K562 (cell line): ENCODE data around the gene PYGO2. TPM values are rescaled to one million over a fixed set of nuclear protein-coding genes. Genes with fewer than 3 reads are reported as not detected.

ENCODE experiments used
- ATAC-seq: fragments of 200-7000 bp; cut with Tn5 transposase; 3 replicates; pipeline ENCODE4 v1.9.1; 2020; ENCODE audit warnings: moderate library complexity
- BruUV-seq: library from RNA; stranded (reverse); fragments of 400-500 nt; replicated peaks from 2 replicates; lab custom pipeline; 2021; lab: Mats Ljungman, UMichigan
- CTCF ChIA-PET: fragments of 300-600 bp; formaldehyde crosslinking; extraction: SDS; loops from one replicate; lab custom pipeline; 2021; ENCODE audit warnings: low intra/inter-chr PET ratio; lab: Yijun Ruan, JAX
- POLR2A ChIA-PET: fragments of 300-600, 350-650 bp; sonication (Branson Sonifier 250); formaldehyde crosslinking; extraction: SDS; loops from one replicate; lab custom pipeline; 2021; ENCODE audit warnings: antibody characterized with exemption, inconsistent platforms; lab: Yijun Ruan, JAX
- DNase-seq, 4 experiments: peaks; one replicate each; pipeline versions ENCODE4 v3.0.0 to v3.0.0-alpha.2; 2011 to 2018; ENCODE audit warnings: low spot score in 3 of 4, mixed read lengths in 3 of 4; ENCODE audit errors: extremely low read depth in 1 of 4
- FAIRE-seq: peaks from 2 replicates; lab custom pipeline; 2011; peaks lifted over from hg19 to GRCh38; lab: Jason Lieb, UNC
- H2AFZ ChIP-seq: 2 replicates; pipeline ENCODE4 v1.6.0; 2011; ENCODE audit warnings: low read depth, low read length, control low read depth, inconsistent platforms
- H3K27ac ChIP-seq: fragments of 200-600 bp; 3 replicates; pipeline ENCODE4 v1.8.0; 2011; ENCODE audit warnings: low read depth, mild to moderate bottlenecking, control low read depth, inconsistent platforms, low read length, moderate library complexity, mixed read lengths; ENCODE audit errors: extremely low read depth
- H3K27me3 ChIP-seq, 2 experiments: fragments of 300-600 bp in 1 of 2; 2 replicates in 1 of 2; 3 replicates in 1 of 2; pipeline versions ENCODE4 v1.6.0 to v1.8.0; 2011; ENCODE audit warnings: inconsistent platforms in 2 of 2, low read length in 2 of 2, mild to moderate bottlenecking in 1 of 2, mixed read lengths in 1 of 2, moderate library complexity in 1 of 2; ENCODE audit not compliant: control insufficient read depth in 2 of 2, insufficient read depth in 2 of 2
- H3K36me3 ChIP-seq: fragments of 300-600 bp; 3 replicates; pipeline ENCODE4 v1.8.0; 2011; ENCODE audit warnings: mild to moderate bottlenecking, low read length, inconsistent platforms; ENCODE audit not compliant: control insufficient read depth, insufficient read depth
- H3K4me1 ChIP-seq, 2 experiments: fragments of 200-600 bp in 1 of 2; replicated peaks in 1 of 2; 2 replicates in 1 of 2; 3 replicates in 1 of 2; pipeline versions ENCODE4 v1.5.1 to v1.8.0; 2011; ENCODE audit warnings: inconsistent platforms in 2 of 2, low read length in 2 of 2, mild to moderate bottlenecking in 1 of 2, mixed read lengths in 1 of 2, moderate library complexity in 1 of 2; ENCODE audit not compliant: control insufficient read depth in 2 of 2, insufficient read depth in 2 of 2
- H3K4me2 ChIP-seq: 2 replicates; pipeline ENCODE4 v1.6.1; 2011; ENCODE audit warnings: low read length, control low read depth, inconsistent platforms, mixed read lengths; ENCODE audit not compliant: insufficient read depth
- H3K4me3 ChIP-seq: fragments of 200-600 bp; sonication (generic), shearing (Covaris generic); 2 replicates; pipeline ENCODE4 v1.5.1; 2016; ENCODE audit warnings: control low read depth, inconsistent platforms
- H3K79me2 ChIP-seq: fragments of 200-600 bp; 3 replicates; pipeline ENCODE4 v1.8.0; 2011; ENCODE audit warnings: low read length, inconsistent platforms; ENCODE audit not compliant: control insufficient read depth, insufficient read depth
- H3K9ac ChIP-seq, 2 experiments: 2 replicates each; pipeline versions ENCODE4 v1.6.0 to v1.6.1; 2011; ENCODE audit warnings: low read depth in 2 of 2, low read length in 2 of 2, control low read depth in 1 of 2, inconsistent platforms in 1 of 2, mild to moderate bottlenecking in 1 of 2, mixed read lengths in 1 of 2; ENCODE audit not compliant: insufficient read depth in 1 of 2
- H3K9me1 ChIP-seq: one replicate; pipeline ENCODE4 v1.6.0; 2011; ENCODE audit warnings: inconsistent platforms, mild to moderate bottlenecking, low read length, moderate library complexity; ENCODE audit not compliant: control insufficient read depth, insufficient read depth
- H3K9me3 ChIP-seq: replicated peaks from 2 replicates; pipeline ENCODE4 v1.5.1; 2011; ENCODE audit warnings: low read depth, low read length, inconsistent platforms; ENCODE audit not compliant: control insufficient read depth, insufficient read depth
- H4K20me1 ChIP-seq: replicated peaks from 2 replicates; pipeline ENCODE4 v1.6.1; 2011; ENCODE audit warnings: low read length, inconsistent platforms, mixed read lengths; ENCODE audit not compliant: control insufficient read depth, insufficient read depth
- ARHGAP35 ChIP-seq: fragments of 450-650 bp; IDR thresholded peaks from 2 replicates; pipeline ENCODE4 v1.6.1; 2018; ENCODE audit not compliant: partially characterized antibody
- CHD7 ChIP-seq: fragments of 200-600 bp; sonication (generic); IDR thresholded peaks from one replicate; pipeline ENCODE4 v1.6.1; 2012; ENCODE audit warnings: mild to moderate bottlenecking, low read depth, low read length, inconsistent platforms
- EGR1 ChIP-seq: fragments of 450-650 bp; conservative IDR thresholded peaks from 2 replicates; pipeline ENCODE4 v1.6.1; 2017; ENCODE audit warnings: mild to moderate bottlenecking
- PYGO2 ChIP-seq: fragments of 450-650 bp; IDR thresholded peaks from 2 replicates; pipeline ENCODE4 v1.6.1; 2016; ENCODE audit warnings: mild to moderate bottlenecking, missing genetic modification characterization, moderate library complexity, missing compliant biosample characterization
- TCF7 ChIP-seq: sonication (generic); IDR thresholded peaks from 2 replicates; pipeline ENCODE4 v1.6.1; 2016; ENCODE audit warnings: antibody characterized with exemption, borderline replicate concordance
- TEAD2 ChIP-seq: fragments of 450-650 bp; IDR thresholded peaks from 2 replicates; pipeline ENCODE4 v1.6.1; 2016; ENCODE audit warnings: missing genetic modification characterization, control low read depth, missing compliant biosample characterization
- ZNF668 ChIP-seq: fragments of 250-450 bp; sonication (Bioruptor Pico); IDR thresholded peaks from 2 replicates; pipeline ENCODE4 v1.8.0; 2022; ENCODE audit warnings: mild to moderate bottlenecking, inconsistent platforms
- WGBS: fragments of 100-300 bp; shearing (Covaris generic); methylation state at CpG from one replicate; pipeline ENCODE4 v1.1.6; 2016; ENCODE audit warnings: low coverage, mixed read lengths; ENCODE audit not compliant: insufficient coverage; ENCODE audit errors: missing lambda C conversion rate; 5-methylcytosine and 5-hydroxymethylcytosine counted together
- in situ Hi-C: fragments of 300-500 bp; cut with MboI; formaldehyde crosslinking; loops from 4 replicates; pipeline ENCODE4 v1.15.0; 2018; ENCODE audit warnings: inconsistent platforms, mixed read lengths
- intact Hi-C: fragments of 100-400 bp; cut with micrococcal nuclease; formaldehyde crosslinking; loops from 2 replicates; pipeline ENCODE4 v1.14.2; 2022
- polyA plus RNA-seq, 8 experiments: library from polyadenylated mRNA; depleted of rRNA in 4 of 8; stranded (reverse) in 5 of 8; unstranded in 3 of 8; fragments of >200 nt; fragmentation: Nextera tagmentation in 2 of 8; fragmentation: Illumina TruSeq in 1 of 8; extraction: Ambion mirVana in 2 of 8; extraction: Trizol in 1 of 8; gene quantifications; 2 replicates each; pipeline versions ENCODE4 v1.2.1 to v1.2.3, GENCODE V29; 2011 to 2014; ENCODE audit warnings: inconsistent platforms in 1 of 8, missing spikeins in 1 of 8
- total RNA-seq, 7 experiments: library from RNA; depleted of rRNA in 6 of 7; stranded (reverse); fragments of >200 nt in 6 of 7; fragmentation: Illumina TruSeq in 2 of 7; extraction: Trizol in 2 of 7; gene quantifications; 2 replicates each; pipeline versions ENCODE4 v1.2.1 to v1.2.3, GENCODE V29; 2011 to 2021; ENCODE audit warnings: low replicate concordance in 1 of 7

The PYGO2 gene
- total and polyA plus RNA-seq, 9 of the 15 experiments (the other 6 are each of a cell fraction or from before 2014, with no cell fraction given) = 8.3 to 36.2 (median 18.2) TPM

- ChIA-PET CTCF (no interaction called here), POLR2A (interaction anchor here (0.5 to 1.6 kb wide), 19 partner anchors 8 to 1592 kb away, joined by 3 to 9 read pairs (median 3); partner anchors contain the start of genes LENEP and PYGO2)
- 43% methylated on average over 27 of the region's 27 CpGs for WGBS
- DNase-seq (no peak), ATAC-seq (no peak), FAIRE-seq (no peak)
- in situ Hi-C loops (no loop called here), intact Hi-C loops (loop anchor here (2.0 to 5.0 kb wide), 3 partner anchors 51 to 377 kb away; partner anchors contain the start of gene UBE2Q1)
- no peaks in the 10 kb centered on the region for H3K9me3 ChIP-seq
- H3K27ac ChIP-seq = peak overlapping the region; percentile 100
- no peaks in the 10 kb centered on the region for H3K36me3 ChIP-seq
- H3K4me3 ChIP-seq = peak overlapping the region; percentile 53
- no peaks in the 10 kb centered on the region for H4K20me1 ChIP-seq
- H3K79me2 ChIP-seq = peaks cover 3% of the 10 kb centered on the region; the same call in 1 of the 3 replicates
- H3K27me3 ChIP-seq = no peaks in the 10 kb centered on the region
- peak overlapping the region; percentile 97 to 99 for H3K9ac ChIP-seq
- H3K4me1 ChIP-seq = peaks cover 18 to 31% of the 10 kb centered on the region in 2 experiments; a peak in 4 of 5 replicates
- H3K4me2 ChIP-seq = peak overlapping the region; percentile 98
- no peaks in the 10 kb centered on the region for H3K9me1 ChIP-seq
- BruUV-seq = TSS peak; percentile 77
- H2AFZ ChIP-seq = peak overlapping the region; percentile 100
- TF ChIP-seq PYGO2 (tag) (peak; percentile 51; the same call in 1 of the 2 replicates), TCF7 (no peak), TEAD2 (tag) (peak; percentile 62; the same call in 1 of the 2 replicates), EGR1 (no peak), ZNF668 (peak; percentile 72; the same call in 1 of the 2 replicates), ARHGAP35 (no peak), CHD7 (no peak)
Observed at GRCh38 chr1:154935749-154936554, 25.6 kb downstream of the PYGO2 start.
